CD14-positive monocyte (primary cell): Measurements from ENCODE around the gene RNF223. TPM values are rescaled to one million over a fixed set of nuclear protein-coding genes. Genes with fewer than 3 reads are reported as not detected.

Experiments
- DNase-seq, 3 donors: peaks; one replicate each; pipeline ENCODE4 v3.0.0-alpha.2; 2011 to 2022
- H2AFZ ChIP-seq: 2 replicates; pipeline ENCODE4 v1.6.0; 2012; ENCODE audit warnings: mild to moderate bottlenecking, low read depth, low read length, inconsistent platforms; ENCODE audit not compliant: insufficient read depth, poor library complexity, severe bottlenecking
- H3K27ac ChIP-seq, 2 donors: 1 replicate in 1 of 2; 2 replicates in 1 of 2; pipeline ENCODE4 v1.5.1; 2012 to 2013; ENCODE audit warnings: low read length in 2 of 2, control low read depth in 1 of 2, inconsistent platforms in 1 of 2, low read depth in 1 of 2, mild to moderate bottlenecking in 1 of 2
- H3K27me3 ChIP-seq, 2 donors: one replicate each; pipeline versions ENCODE4 v1.6.0 to v1.6.1; 2011 to 2013; ENCODE audit warnings: low read length in 2 of 2; ENCODE audit not compliant: control insufficient read depth in 2 of 2, insufficient read depth in 2 of 2
- H3K36me3 ChIP-seq, 2 donors: replicated peaks in 1 of 2; 1 replicate in 1 of 2; 2 replicates in 1 of 2; pipeline versions ENCODE4 v1.5.1 to v1.6.1; 2012 to 2013; ENCODE audit warnings: low read length in 2 of 2, control low read depth in 1 of 2, inconsistent platforms in 1 of 2, mild to moderate bottlenecking in 1 of 2; ENCODE audit not compliant: insufficient read depth in 2 of 2, control insufficient read depth in 1 of 2
- H3K4me1 ChIP-seq, 2 donors: 1 replicate in 1 of 2; 2 replicates in 1 of 2; pipeline versions ENCODE4 v1.5.1 to v1.6.1; 2012 to 2013; ENCODE audit warnings: low read length in 2 of 2, control low read depth in 1 of 2, inconsistent platforms in 1 of 2, mild to moderate bottlenecking in 1 of 2, moderate library complexity in 1 of 2; ENCODE audit not compliant: insufficient read depth in 2 of 2, control insufficient read depth in 1 of 2
- H3K4me2 ChIP-seq: replicated peaks from 2 replicates; pipeline ENCODE3; 2012; ENCODE audit warnings: low read length, moderate library complexity, mild to moderate bottlenecking; ENCODE audit not compliant: poor library complexity, severe bottlenecking; ENCODE audit errors: extremely low read depth
- H3K4me3 ChIP-seq, 3 experiments: fragments of 200-600 bp in 1 of 3; sonication (generic) in 1 of 3; replicated peaks in 1 of 3; 1 replicate in 2 of 3; 2 replicates in 1 of 3; pipeline ENCODE4 v1.5.1; 2011 to 2013; ENCODE audit warnings: low read length in 3 of 3, mild to moderate bottlenecking in 3 of 3, control low read depth in 2 of 3, low read depth in 2 of 3, inconsistent platforms in 1 of 3, moderate library complexity in 1 of 3
- H3K79me2 ChIP-seq: 2 replicates; pipeline ENCODE4 v1.6.0; 2012; ENCODE audit warnings: mild to moderate bottlenecking, control low read depth, inconsistent platforms, low read length, moderate library complexity; ENCODE audit not compliant: insufficient read depth
- H3K9ac ChIP-seq: 2 replicates; pipeline ENCODE4 v1.6.0; 2017; ENCODE audit warnings: low read length, mild to moderate bottlenecking; ENCODE audit not compliant: insufficient read depth, poor library complexity, severe bottlenecking
- H3K9me3 ChIP-seq, 2 donors: replicated peaks in 1 of 2; 1 replicate in 1 of 2; 2 replicates in 1 of 2; pipeline versions ENCODE4 v1.5.1 to v1.6.1; 2012 to 2013; ENCODE audit warnings: low read length in 2 of 2, control low read depth in 1 of 2; ENCODE audit not compliant: control insufficient read depth in 1 of 2, insufficient read depth in 1 of 2
- H4K20me1 ChIP-seq: 2 replicates; pipeline ENCODE4 v1.6.0; 2012; ENCODE audit warnings: mild to moderate bottlenecking, low read length, control low read depth, moderate library complexity; ENCODE audit not compliant: insufficient read depth
- H3K27ac Mint-ChIP-seq, 7 donors: one replicate each; pipeline ENCODE4 v1.8.0; 2020; ENCODE audit warnings: mild to moderate bottlenecking in 7 of 7, mixed read lengths in 7 of 7, moderate library complexity in 6 of 7, inconsistent platforms in 2 of 7
- H3K27me3 Mint-ChIP-seq, 3 donors: one replicate each; pipeline ENCODE4 v1.8.0; 2021 to 2022; ENCODE audit warnings: low read depth in 3 of 3, mild to moderate bottlenecking in 3 of 3, mixed read lengths in 3 of 3, moderate library complexity in 3 of 3, inconsistent platforms in 1 of 3
- H3K36me3 Mint-ChIP-seq, 2 donors: one replicate each; pipeline ENCODE4 v1.8.0; 2020; ENCODE audit warnings: mixed read lengths in 2 of 2, inconsistent platforms in 1 of 2, mild to moderate bottlenecking in 1 of 2
- H3K4me1 Mint-ChIP-seq: one replicate; pipeline ENCODE4 v1.8.0; 2020; ENCODE audit warnings: mild to moderate bottlenecking, mixed read lengths
- H3K4me3 Mint-ChIP-seq, 2 donors: one replicate each; pipeline ENCODE4 v1.8.0; 2020; ENCODE audit warnings: mild to moderate bottlenecking in 2 of 2, mixed read lengths in 2 of 2, moderate library complexity in 1 of 2
- H3K9me3 Mint-ChIP-seq, 7 donors: one replicate each; pipeline ENCODE4 v1.8.0; 2020 to 2022; ENCODE audit warnings: mixed read lengths in 7 of 7, mild to moderate bottlenecking in 6 of 7, moderate library complexity in 6 of 7, inconsistent platforms in 2 of 7
- WGBS: methylation state at CpG from one replicate; pipeline ENCODE4 v1.1.5; 2013; ENCODE audit warnings: missing lambda C conversion rate; ENCODE audit not compliant: insufficient coverage; 5-methylcytosine and 5-hydroxymethylcytosine counted together
- intact Hi-C, 2 donors: fragments of 100-400 bp; cut with micrococcal nuclease; formaldehyde crosslinking; loops; one replicate each; pipeline versions ENCODE4 v1.15.0 to v1.15.1; 2023
- polyA plus RNA-seq, 3 donors: library from polyadenylated mRNA; depleted of rRNA in 1 of 3; unstranded in 2 of 3; stranded (reverse) in 1 of 3; fragments of 300-500 nt in 2 of 3; fragments of >200 nt in 1 of 3; fragmentation: Illumina TruSeq in 2 of 3; gene quantifications; 1 replicate in 2 of 3; 2 replicates in 1 of 3; pipeline ENCODE4 v1.2.3, GENCODE V29; 2012 to 2021
- TF ChIP-seq, protein P1 (sequence below): fragments of 200-600 bp; IDR thresholded peaks from one replicate; pipeline ENCODE4 v1.8.0; 2022; ENCODE audit warnings: antibody characterized with exemption, mild to moderate bottlenecking

RNF223 gene
- polyA plus RNA-seq, 3 donors = not detected

DNA sequence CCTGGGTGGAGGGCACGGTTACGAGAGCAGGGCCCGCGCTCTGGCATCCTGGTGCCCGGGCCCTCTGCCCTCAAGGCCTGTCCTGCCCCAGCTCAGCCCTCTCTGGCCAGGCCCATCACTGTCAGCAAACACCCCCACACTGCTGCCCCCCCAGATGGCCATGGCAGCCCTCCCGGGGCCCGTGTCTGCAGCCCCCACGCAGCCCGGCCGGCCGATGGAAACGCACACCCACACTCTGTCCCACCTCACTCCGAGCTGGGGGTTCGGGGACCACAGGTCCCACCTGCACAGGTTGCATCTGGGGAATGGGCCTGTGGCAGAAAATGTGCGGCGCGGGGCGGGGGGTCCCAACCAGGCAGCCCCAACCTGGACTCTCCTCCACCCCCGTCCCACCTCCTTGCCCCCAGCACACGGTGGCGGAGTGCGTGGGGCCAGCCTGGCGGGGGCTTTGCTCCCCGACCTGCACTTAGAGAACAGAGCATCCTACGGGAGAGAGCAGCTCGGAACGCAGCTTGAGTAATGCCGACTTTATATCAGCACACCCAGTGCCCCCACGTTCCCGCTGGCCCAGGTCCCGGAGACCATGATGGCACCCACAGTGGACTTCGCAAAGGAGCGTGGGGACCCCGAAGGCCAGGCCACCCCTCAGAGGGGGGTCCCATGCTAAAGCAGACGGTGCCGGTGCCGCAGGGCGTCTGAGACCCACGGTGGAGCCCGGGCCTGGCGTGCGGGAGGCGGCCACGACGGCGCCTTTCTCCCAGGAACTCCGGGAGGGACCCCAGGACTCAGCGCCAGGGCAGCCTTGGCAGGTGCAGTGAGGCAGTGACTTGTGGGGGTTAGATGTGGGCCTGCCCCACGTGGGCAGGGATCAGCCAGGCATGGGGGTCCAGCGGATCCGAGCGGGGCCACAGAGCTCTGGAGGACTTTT, 7.5 kb upstream of the RNF223 start:
- Histone ChIP-seq H3K9ac (no peak overlapping the region), H3K27ac (no peak overlapping the region), H3K4me3 (no peak overlapping the region), H3K79me2 (no peaks in the 10 kb centered on the region), H3K27me3 (peaks cover 0 to 14% of the 10 kb centered on the region in 2 donors), H3K4me2 (no peak overlapping the region), H4K20me1 (no peaks in the 10 kb centered on the region), H3K36me3 (no peaks in the 10 kb centered on the region), H2AFZ (no peak overlapping the region), H3K9me3 (no peaks in the 10 kb centered on the region), H3K4me1 (peaks cover 9 to 11% of the 10 kb centered on the region in 2 donors)
- Mint-ChIP-seq H3K27ac (no peak overlapping the region), H3K4me3 (no peak overlapping the region), H3K27me3 (peaks cover 7 to 17% (median 10%) of the 10 kb centered on the region in 3 donors), H3K36me3 (peaks cover 4 to 5% of the 10 kb centered on the region in 2 donors), H3K4me1 (peaks cover 9% of the 10 kb centered on the region), H3K9me3 (peaks cover 0 to 2% (median 0%) of the 10 kb centered on the region in 7 donors)
- 95% methylated on average over 36 of the region's 52 CpGs for WGBS
- no peak for DNase-seq
- TF ChIP-seq, protein P1, sequence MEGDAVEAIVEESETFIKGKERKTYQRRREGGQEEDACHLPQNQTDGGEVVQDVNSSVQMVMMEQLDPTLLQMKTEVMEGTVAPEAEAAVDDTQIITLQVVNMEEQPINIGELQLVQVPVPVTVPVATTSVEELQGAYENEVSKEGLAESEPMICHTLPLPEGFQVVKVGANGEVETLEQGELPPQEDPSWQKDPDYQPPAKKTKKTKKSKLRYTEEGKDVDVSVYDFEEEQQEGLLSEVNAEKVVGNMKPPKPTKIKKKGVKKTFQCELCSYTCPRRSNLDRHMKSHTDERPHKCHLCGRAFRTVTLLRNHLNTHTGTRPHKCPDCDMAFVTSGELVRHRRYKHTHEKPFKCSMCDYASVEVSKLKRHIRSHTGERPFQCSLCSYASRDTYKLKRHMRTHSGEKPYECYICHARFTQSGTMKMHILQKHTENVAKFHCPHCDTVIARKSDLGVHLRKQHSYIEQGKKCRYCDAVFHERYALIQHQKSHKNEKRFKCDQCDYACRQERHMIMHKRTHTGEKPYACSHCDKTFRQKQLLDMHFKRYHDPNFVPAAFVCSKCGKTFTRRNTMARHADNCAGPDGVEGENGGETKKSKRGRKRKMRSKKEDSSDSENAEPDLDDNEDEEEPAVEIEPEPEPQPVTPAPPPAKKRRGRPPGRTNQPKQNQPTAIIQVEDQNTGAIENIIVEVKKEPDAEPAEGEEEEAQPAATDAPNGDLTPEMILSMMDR = no peak
- intact Hi-C loops = no loop called here

DNA sequence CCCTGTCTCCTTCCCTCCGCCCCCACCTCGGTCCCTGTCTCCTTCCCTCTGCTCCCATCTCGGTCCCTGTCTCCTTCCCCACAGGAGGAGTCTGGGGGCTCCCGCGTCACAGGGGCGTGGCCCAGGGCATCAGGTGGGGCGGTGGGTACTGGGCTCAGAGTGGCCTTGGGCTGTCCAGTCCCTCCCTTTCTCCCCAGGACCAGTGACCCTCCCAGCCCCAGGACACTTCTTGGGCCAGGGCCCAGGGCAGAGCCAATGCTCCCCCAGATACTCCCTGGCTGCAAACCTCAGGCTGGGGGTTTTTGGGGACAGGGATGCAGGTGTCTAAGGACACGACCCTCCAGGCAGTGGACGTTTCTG, 6.8 kb upstream of the RNF223 start:
- Histone ChIP-seq H3K4me1 (peaks cover 9 to 11% of the 10 kb centered on the region in 2 donors), H3K27me3 (peaks cover 0 to 14% of the 10 kb centered on the region in 2 donors), H3K36me3 (no peaks in the 10 kb centered on the region), H3K27ac (no peak overlapping the region), H4K20me1 (no peaks in the 10 kb centered on the region), H3K79me2 (no peaks in the 10 kb centered on the region), H3K4me3 (no peak overlapping the region), H3K4me2 (no peak overlapping the region), H2AFZ (no peak overlapping the region), H3K9ac (no peak overlapping the region), H3K9me3 (no peaks in the 10 kb centered on the region)
- peaks cover 9% of the 10 kb centered on the region for H3K4me1 Mint-ChIP-seq
- DNase-seq = no peak
- intact Hi-C loops = no loop called here
- peaks cover 0 to 2% (median 0%) of the 10 kb centered on the region in 7 donors for H3K9me3 Mint-ChIP-seq
- no peak overlapping the region for H3K4me3 Mint-ChIP-seq
- H3K36me3 Mint-ChIP-seq = peaks cover 3 to 5% of the 10 kb centered on the region in 2 donors
- no peak overlapping the region for H3K27ac Mint-ChIP-seq
- peaks cover 7 to 17% (median 10%) of the 10 kb centered on the region in 3 donors for H3K27me3 Mint-ChIP-seq
- WGBS = 49% methylated on average over 4 of the region's 9 CpGs
- TF ChIP-seq, protein P1 = no peak
